RWPE2 (cell line): ENCODE measurements around the gene KIAA1549.
"Not testable (repeated sequence)": the region's sequence is repeated elsewhere in the genome, so short reads cannot be mapped to it uniquely, and the experiment has no call there.

Source experiments
- ATAC-seq: fragments of 200-7000 bp; cut with Tn5 transposase; 3 replicates; pipeline ENCODE4 v1.9.1; 2021; ENCODE audit warnings: low read depth
- DNase-seq: peaks from one replicate; pipeline ENCODE4 v3.0.0-alpha.2; 2020; ENCODE audit warnings: low spot score
- H3K27ac ChIP-seq: fragments of 450-650 bp; 2 replicates; pipeline ENCODE4 v1.5.1; 2017; ENCODE audit warnings: mild to moderate bottlenecking; ENCODE audit not compliant: poor library complexity, severe bottlenecking
- H3K27me3 ChIP-seq: fragments of 250-450 bp; sonication (Bioruptor Pico); 2 replicates; pipeline ENCODE4 v1.5.1; 2021; ENCODE audit warnings: mild to moderate bottlenecking, moderate library complexity; ENCODE audit not compliant: insufficient read depth, poor library complexity, severe bottlenecking
- H3K36me3 ChIP-seq: fragments of 250-450 bp; sonication (Bioruptor Pico); 2 replicates; pipeline ENCODE4 v1.5.1; 2020; ENCODE audit warnings: low read depth, mild to moderate bottlenecking, moderate library complexity
- H3K4me1 ChIP-seq: fragments of 250-450 bp; sonication (Bioruptor Pico); 2 replicates; pipeline ENCODE4 v1.5.1; 2021; ENCODE audit warnings: mild to moderate bottlenecking, moderate library complexity; ENCODE audit not compliant: insufficient read depth, poor library complexity, severe bottlenecking
- H3K4me3 ChIP-seq: fragments of 250-450 bp; sonication (Bioruptor Pico); 2 replicates; pipeline ENCODE4 v1.5.1; 2021; ENCODE audit warnings: mild to moderate bottlenecking, moderate library complexity; ENCODE audit not compliant: severe bottlenecking
- H3K9me3 ChIP-seq: fragments of 250-450 bp; sonication (Bioruptor Pico); 2 replicates; pipeline ENCODE4 v1.5.1; 2021; ENCODE audit warnings: mild to moderate bottlenecking, moderate library complexity; ENCODE audit not compliant: severe bottlenecking
- CTCF ChIP-seq: fragments of 450-650 bp; IDR thresholded peaks from one replicate; pipeline ENCODE4 v1.5.1; 2017; ENCODE audit warnings: mild to moderate bottlenecking, moderate library complexity; ENCODE audit not compliant: poor library complexity, severe bottlenecking

The KIAA1549 gene

GRCh38 chr7:138981332-138982203, at the start of gene KIAA1549:
Gene KIAA1549 (minus strand): TSS chr7:138981389. CDS start chr7:138981269, 120 bp downstream.
- ATAC-seq (peak; percentile 75), DNase-seq (no peak)
- H3K27me3 ChIP-seq = no peaks in the 10 kb centered on the region
- peak; percentile 76 for TF ChIP-seq CTCF
- H3K27ac ChIP-seq = no peak within 1 kb of the TSS
- no peaks in the 10 kb centered on the region for H3K4me1 ChIP-seq
- H3K36me3 ChIP-seq = no peaks in the 10 kb centered on the region
- no peaks in the 10 kb centered on the region for H3K9me3 ChIP-seq
- peak within 1 kb of the TSS; percentile 89 for H3K4me3 ChIP-seq

DNA sequence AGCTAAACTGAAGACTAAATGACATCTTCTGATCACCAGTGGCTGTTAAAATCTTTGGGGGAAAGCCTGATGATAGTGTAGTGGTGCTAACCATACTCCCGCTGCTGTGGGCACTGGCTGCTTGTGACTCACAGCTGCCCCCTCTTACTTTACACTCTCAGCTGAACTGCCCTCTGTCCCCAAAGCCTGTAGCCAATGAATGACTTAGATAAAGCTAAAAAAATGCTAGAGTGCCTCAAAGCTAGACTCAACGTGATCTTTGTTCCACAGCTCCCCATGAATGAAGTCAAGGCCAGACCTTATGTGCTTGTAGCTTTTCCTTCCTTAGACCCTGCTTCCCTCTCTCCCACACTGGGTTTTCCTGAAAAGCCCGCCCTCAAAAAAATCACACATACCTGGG, 48.2 kb upstream of the KIAA1549 start:
- no peak overlapping the region for H3K27ac ChIP-seq
- H3K9me3 ChIP-seq = no peaks in the 10 kb centered on the region
- H3K36me3 ChIP-seq = peaks cover 94% of the 10 kb centered on the region
- no peak overlapping the region for H3K4me3 ChIP-seq
- TF ChIP-seq CTCF = no peak
- DNase-seq = no peak
- ATAC-seq = no peak
- no peaks in the 10 kb centered on the region for H3K27me3 ChIP-seq
- H3K4me1 ChIP-seq = peaks cover 4% of the 10 kb centered on the region

DNA sequence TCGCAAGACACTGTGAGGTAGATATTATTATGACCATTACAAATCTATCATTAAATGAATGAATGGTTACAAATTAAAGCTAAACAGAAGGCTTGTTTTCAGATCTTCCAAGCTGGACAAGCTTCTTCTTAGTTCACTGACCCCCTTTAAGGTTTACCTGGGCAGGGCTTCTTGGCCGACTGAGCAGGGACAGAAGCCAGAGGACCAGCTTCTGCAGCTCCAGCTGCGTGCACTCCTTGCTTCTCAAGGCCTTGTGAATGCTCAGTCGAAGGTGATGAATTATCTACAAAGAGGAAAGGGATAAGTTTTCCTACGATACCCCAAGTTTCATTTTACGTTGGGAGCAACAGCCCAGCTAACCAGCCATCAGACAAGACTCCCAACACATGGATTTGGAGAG, 45.4 kb upstream of the KIAA1549 start:
- DNase-seq (no peak), ATAC-seq (no peak)
- Histone ChIP-seq H3K9me3 (no peaks in the 10 kb centered on the region), H3K4me3 (no peak overlapping the region), H3K27me3 (no peaks in the 10 kb centered on the region), H3K27ac (no peak overlapping the region), H3K36me3 (peaks cover 93% of the 10 kb centered on the region), H3K4me1 (peaks cover 2% of the 10 kb centered on the region)
- no peak for TF ChIP-seq CTCF

DNA sequence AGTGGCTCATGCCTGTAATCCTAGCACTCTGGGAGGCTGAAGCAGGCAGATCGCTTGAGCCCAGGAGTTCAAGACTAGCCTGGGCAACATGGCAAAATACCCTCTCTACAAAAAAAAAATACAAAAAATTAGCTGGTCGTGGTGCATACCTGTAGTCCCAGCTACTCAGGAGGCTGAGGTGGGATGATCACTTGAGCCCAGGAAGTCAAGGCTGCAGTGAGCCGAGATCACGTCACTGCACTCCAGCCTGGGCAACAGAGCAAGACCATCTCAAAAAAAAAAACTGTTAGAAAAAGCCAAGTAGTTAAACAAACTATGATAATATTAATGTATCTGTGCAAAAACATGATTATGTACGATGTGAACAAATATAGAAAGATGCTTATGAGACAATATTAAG, 44.7 kb upstream of the KIAA1549 start:
- H3K4me3 ChIP-seq, DNase-seq, H3K27me3 ChIP-seq, H3K9me3 ChIP-seq, ATAC-seq, H3K27ac ChIP-seq, H3K4me1 ChIP-seq: not testable (repeated sequence)
- peaks cover 90% of the 10 kb centered on the region for H3K36me3 ChIP-seq

DNA sequence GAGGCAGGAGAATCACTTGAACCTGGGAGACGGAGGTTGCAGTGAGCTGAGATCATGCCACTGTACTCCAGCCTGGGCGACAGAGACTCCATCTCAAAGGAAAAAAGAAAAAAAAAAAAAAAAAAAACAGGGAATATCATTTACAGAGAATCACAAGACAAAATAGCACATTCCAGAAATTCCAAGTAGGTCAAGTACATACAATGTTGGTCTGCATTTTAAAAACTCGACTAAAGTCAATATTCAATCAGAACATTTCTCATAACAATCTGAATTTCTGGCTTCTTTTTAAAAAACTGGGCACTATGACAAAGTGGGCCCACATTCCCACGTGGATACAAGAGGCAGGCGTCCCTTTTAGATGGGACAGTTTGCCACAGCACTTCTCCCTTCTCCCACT, 41.9 kb upstream of the KIAA1549 start:
- H3K4me1 ChIP-seq = peaks cover 2% of the 10 kb centered on the region
- no peak overlapping the region for H3K27ac ChIP-seq
- no peak for DNase-seq
- no peak for ATAC-seq
- H3K4me3 ChIP-seq = no peak overlapping the region
- TF ChIP-seq CTCF = no peak
- H3K36me3 ChIP-seq = peaks cover 72% of the 10 kb centered on the region
- H3K27me3 ChIP-seq = no peaks in the 10 kb centered on the region
- H3K9me3 ChIP-seq = no peaks in the 10 kb centered on the region
